ENCODE data around the gene GEN1.

GEN1 gene

DNA sequence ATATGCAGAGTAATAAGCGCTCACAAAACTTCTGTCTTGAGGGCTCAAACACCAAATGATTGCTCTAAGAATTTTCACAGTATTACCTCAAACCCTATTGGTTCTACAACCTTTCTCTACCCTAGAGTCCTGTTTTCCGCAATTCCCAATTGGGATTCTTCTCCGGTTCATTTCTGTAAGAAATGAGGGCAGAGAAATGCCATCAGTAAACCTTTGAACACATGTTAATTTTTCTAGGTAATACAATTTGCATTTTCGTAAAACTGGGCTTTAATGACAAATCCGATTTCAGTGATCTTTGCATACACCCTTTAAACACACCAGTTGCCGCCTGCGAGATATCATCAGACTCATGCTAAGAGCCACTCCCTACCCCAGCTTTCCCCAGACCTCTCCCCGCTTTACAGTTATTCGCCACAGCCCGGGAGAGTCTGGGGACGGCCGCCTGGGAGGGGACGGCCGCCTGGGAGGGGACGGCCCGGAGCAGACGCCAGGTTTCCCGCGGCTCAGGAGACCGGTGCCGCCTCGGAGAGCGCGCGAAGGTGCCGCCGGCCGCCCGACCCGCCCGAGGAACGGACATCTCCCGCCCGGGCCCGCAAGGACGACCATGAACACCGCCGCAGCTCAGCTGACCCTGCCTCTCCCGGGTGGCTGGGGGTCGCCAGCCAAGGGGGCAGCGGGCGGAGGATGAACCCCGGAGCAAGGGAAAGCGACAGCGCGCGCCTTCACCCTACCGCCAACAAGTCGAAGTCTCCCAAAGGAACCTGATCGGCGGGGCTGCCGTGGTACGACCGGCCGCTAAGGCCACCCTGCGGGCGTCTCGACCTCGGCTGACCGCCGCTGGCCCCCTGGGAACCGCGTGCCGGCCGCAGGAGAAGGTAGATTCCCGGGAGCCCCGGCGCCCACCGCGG is 791 bp upstream of the GEN1 start:
- DNase-seq (ENCODE audit: low read depth in 2 of 2) = peak; percentile 18 to 21

GRCh38 chr2:17754773-17755425 is 961 bp downstream of the GEN1 start:
- DNase-seq (ENCODE audit: low read depth in 2 of 2) = no peak

GRCh38 chr2:17756668-17757067 is 2.7 kb downstream of the GEN1 start:
- no peak for DNase-seq (ENCODE audit: low read depth in 2 of 2)

- DNase-seq (ENCODE audit: low read depth in 2 of 2) = no peak
Observed at GRCh38 chr2:17757321-17757720, 3.4 kb downstream of the GEN1 start.

- no peak for DNase-seq (ENCODE audit: low read depth in 2 of 2)
Observed at GRCh38 chr2:17758118-17758517, 4.2 kb downstream of the GEN1 start.

- no peak for DNase-seq (ENCODE audit: low read depth in 2 of 2)
Observed at GRCh38 chr2:17759805-17760204, 5.9 kb downstream of the GEN1 start.

DNA sequence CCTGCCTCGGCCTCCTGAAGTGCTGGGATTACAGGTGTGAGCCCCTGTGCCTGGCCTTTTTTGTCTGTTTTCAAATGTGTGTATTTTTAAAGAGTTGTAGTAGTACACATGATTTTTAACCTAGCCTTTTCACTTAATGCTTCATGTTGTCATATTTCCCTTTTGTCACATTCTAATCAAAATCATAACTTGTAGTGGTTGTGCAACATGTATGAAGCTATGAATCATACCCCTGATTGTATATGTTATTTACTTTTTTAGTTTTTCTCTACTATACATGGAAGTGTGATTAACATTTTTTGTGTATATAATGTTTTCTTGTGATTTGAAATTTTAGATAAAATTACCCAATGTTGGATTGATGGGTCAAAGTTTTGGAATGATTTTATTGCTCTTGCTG is 8.5 kb downstream of the GEN1 start:
- no peak for DNase-seq (ENCODE audit: low read depth in 2 of 2)

DNA sequence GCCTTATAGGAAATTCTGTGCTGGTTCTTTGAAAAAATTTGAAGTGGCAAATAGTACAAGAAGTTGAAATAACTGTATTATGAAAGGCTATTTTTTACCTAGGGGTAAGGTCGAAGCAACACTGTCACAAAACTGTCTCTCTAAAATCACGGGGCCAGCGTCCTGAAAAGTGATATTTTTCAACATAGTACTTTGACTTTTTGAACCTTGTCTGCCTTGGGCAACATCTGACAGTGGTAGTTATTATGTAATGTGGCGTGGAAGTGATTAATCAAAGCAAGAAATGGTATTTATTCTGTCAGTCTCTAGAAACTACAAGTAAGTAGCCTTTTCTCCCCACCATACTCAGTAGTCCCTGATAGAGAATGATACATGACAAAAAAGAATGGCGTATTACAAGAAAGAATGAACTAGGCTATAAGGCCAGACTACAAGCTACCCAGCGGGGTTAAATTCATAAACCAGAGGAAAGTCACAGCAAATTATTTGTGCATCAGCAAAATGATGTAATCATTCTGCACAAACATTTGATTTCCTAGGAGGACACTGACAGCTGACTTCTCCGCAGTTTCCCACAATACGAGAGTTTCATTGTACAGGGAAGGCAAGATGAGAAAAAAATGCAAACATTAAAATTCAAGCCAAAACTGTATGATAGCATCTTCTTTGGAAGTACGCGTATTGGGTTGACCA is 9.8 kb downstream of the GEN1 start:
- no peak for DNase-seq (ENCODE audit: low read depth in 2 of 2)

GRCh38 chr2:17765398-17765797 is 11.5 kb downstream of the GEN1 start:
- DNase-seq (ENCODE audit: low read depth in 2 of 2) = no peak

DNA sequence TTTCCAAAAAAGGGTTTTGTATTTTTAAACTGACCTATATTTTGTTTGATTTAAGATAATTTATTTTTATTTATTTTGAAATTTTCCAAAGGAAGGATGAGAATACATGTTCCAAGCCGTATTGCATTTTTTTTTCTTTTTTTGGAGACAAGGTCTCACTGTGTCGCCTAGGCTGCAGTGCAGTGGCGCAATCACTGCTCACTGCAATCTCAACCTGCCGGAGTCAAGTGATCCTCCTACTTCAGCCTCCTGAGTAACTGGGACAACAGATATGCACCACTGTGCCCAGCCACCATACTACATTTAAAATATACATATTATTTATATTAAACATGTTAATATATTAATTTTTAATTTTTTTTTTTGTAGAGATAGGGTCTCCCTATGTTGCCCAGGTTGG is 15.0 kb downstream of the GEN1 start:
- no peak for DNase-seq (ENCODE audit: low read depth in 2 of 2)

- DNase-seq (ENCODE audit: low read depth in 2 of 2) = no peak
Observed at GRCh38 chr2:17771956-17772355, 18.0 kb downstream of the GEN1 start.

DNA sequence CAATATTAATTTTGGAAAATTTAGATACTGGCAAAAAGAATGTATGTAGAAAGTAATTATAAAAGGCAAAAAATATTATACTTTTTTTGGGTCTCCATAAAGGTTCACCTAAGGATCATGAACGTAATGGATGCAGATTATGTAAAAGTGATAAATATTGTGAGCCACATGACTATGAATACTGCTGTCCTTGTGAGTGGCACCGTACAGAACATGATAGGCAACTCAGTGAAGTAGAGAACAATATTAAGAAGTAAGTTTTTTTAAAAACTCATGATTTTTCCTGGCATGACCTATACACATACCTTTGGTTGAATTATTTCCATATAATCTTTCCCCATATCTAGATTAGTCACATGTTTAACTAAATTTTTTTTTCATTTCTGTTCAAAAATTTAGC is 18.6 kb downstream of the GEN1 start:
- no peak for DNase-seq (ENCODE audit: low read depth in 2 of 2)

- DNase-seq (ENCODE audit: low read depth in 2 of 2) = no peak
Observed at GRCh38 chr2:17780546-17780945, 26.6 kb downstream of the GEN1 start.

DNA sequence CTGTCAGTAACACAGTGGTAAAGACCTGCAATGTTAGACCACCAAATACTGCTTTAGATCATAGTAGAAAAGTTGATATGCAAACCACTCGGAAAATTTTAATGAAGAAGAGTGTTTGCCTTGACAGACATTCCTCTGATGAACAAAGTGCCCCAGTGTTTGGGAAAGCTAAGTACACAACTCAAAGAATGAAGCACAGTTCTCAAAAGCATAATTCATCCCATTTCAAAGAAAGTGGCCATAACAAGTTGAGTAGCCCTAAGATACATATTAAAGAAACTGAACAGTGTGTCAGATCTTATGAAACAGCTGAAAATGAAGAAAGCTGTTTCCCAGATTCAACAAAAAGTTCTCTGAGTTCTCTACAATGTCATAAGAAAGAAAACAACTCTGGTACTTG is 27.5 kb downstream of the GEN1 start:
- DNase-seq (ENCODE audit: low read depth in 2 of 2) = no peak

DNA sequence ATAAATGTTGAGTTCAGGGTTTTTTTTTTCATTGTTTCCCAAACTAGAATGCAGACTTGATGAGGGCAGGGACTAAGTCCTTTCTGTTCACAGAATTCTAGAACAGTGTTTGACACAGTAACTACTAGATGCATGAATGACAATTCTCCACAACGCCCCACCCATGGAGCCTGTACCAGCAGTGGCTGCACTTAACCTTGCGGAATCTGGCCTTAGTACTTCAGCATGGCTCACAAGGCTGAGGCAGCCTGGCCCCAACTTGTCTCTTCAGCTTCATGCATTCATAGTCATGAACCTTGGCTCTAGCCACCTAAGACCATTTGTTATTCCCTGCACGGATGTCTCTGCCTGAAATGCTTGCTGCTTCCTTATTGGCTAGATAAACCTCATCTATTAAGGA is 32.8 kb downstream of the GEN1 start:
- no peak for DNase-seq (ENCODE audit: low read depth in 2 of 2)

- DNase-seq (ENCODE audit: low read depth in 2 of 2) = no peak
Observed at GRCh38 chr2:17788773-17789172, 34.8 kb downstream of the GEN1 start.

GRCh38 chr2:17790536-17790935 is 36.6 kb downstream of the GEN1 start:
- no peak for DNase-seq (ENCODE audit: low read depth in 2 of 2)

DNA sequence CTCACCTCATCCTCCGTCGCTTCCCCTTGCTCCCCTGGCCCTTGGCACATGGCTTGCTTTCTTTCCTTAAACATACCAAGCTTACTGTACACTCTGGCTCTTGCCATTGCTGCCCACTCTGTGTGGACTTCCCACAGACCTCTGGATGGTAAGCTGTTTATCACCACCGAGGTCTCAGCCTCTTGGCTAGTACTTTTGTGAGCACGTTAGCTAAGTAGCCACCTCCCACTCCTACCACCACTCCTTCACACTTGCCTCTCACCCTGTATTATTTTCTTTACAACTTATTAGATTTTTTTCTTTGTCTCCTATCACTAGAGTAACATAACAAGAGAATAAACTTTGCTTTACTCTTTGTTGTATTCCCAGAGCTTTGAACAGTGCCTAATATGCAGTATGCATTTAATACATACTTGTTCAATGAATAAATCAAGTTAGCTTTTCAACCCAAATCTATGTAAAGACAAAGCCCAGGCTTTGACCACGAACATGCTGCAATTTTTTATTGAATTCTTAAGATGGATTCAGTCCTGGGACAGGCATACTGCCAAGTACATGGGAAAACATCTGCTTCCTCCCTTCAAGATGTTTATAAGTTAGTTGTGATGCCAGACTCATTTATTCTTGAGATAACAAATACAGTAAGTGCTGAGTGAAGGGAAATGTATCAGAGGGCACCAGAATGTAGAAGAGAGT is 37.3 kb downstream of the GEN1 start:
- no peak for DNase-seq (ENCODE audit: low read depth in 2 of 2)

DNA sequence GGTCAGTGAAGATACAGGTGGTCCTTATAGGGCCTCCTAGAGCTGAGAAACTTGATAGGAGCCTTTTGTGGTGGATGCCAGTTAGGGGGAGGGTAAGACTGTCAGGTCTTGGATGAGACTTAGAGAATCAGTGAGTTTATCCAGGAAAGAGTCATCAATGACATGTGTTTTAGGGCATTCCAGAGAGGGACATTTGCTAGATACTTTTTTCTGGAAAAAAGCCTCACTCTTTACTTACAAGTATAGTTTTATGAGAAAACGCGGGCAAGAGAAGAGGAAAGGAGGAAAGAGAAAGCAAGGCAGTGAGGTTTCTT is 37.8 kb downstream of the GEN1 start:
- DNase-seq (ENCODE audit: low read depth in 2 of 2) = no peak

- no peak for DNase-seq (ENCODE audit: low read depth in 2 of 2)
Observed at GRCh38 chr2:17792515-17792914, 38.6 kb downstream of the GEN1 start.

- no peak for DNase-seq (ENCODE audit: low read depth in 2 of 2)
Observed at GRCh38 chr2:17793296-17793695, 39.4 kb downstream of the GEN1 start.

- no peak for DNase-seq (ENCODE audit: low read depth in 2 of 2)
Observed at GRCh38 chr2:17793803-17794354, 39.9 kb downstream of the GEN1 start.

Data from stimulated activated CD4-positive, alpha-beta T cell treated with anti-CD3 and anti-CD28 coated beads, Interleukin-4, amount 100 ng/mL, for 48 hours (primary cell).